ENCODE measurements around the gene ANKK1.

GRCh38 chr11:113397821-113398220 is 10.2 kb downstream of the ANKK1 start:
- TF ChIP-seq CTCF (conservative IDR thresholded peaks at IDR 0.05 in 1 of 2, IDR thresholded peaks at IDR 0.05 in 1 of 2; ENCODE audit: extremely low read depth in 1 of 2, insufficient read depth in 1 of 2, low read depth in 1 of 2, low read length in 2 of 2), result no peak
- TF ChIP-seq EZH2 (IDR thresholded peaks at IDR 0.05; ENCODE audit: borderline replicate concordance, low read length), result no peak

All from mammary epithelial cell (primary cell).